ENCODE results near the gene OSTN. TPM values are rescaled to one million over a fixed set of nuclear protein-coding genes. Genes with fewer than 3 reads are reported as not detected.

The OSTN gene
- total RNA-seq, 1 donor from 2014 or later, result 0.14 TPM

DNA sequence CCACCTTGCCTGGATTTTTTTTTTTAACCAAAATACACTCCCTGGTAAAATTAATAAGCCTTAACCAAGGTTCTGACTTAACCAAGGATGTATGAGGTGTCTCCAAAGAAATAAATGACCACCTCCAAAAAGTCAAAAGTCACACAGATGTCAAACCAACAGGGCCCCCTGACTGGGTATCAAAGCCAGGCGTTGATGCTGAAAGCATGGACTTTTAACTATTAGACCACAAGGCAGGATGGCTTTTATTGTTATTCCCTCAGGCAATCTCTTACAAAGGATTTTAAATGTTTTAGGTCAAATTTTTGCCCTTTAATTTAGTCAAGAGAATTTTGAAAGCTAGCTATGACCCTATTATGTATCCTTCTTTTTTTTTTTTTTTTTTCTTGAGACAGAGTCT lies 60.4 kb downstream of the OSTN start:
- Mint-ChIP-seq H3K4me3 (ENCODE audit: low read depth) (no peak overlapping the region), H3K36me3 (ENCODE audit: insufficient read depth) (no peaks in the 10 kb centered on the region), H3K4me1 (ENCODE audit: low read depth) (no peaks in the 10 kb centered on the region), H3K27ac (no peak overlapping the region), H3K9me3 (ENCODE audit: low read depth) (no peaks in the 10 kb centered on the region), H3K27me3 (no peaks in the 10 kb centered on the region)
- DNase-seq (ENCODE audit: low spot score, unreplicated experiment), result no peak
- TF ChIP-seq, protein P1, sequence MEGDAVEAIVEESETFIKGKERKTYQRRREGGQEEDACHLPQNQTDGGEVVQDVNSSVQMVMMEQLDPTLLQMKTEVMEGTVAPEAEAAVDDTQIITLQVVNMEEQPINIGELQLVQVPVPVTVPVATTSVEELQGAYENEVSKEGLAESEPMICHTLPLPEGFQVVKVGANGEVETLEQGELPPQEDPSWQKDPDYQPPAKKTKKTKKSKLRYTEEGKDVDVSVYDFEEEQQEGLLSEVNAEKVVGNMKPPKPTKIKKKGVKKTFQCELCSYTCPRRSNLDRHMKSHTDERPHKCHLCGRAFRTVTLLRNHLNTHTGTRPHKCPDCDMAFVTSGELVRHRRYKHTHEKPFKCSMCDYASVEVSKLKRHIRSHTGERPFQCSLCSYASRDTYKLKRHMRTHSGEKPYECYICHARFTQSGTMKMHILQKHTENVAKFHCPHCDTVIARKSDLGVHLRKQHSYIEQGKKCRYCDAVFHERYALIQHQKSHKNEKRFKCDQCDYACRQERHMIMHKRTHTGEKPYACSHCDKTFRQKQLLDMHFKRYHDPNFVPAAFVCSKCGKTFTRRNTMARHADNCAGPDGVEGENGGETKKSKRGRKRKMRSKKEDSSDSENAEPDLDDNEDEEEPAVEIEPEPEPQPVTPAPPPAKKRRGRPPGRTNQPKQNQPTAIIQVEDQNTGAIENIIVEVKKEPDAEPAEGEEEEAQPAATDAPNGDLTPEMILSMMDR (IDR thresholded peaks at IDR 0.05; ENCODE audit: unreplicated experiment), result no peak

DNA sequence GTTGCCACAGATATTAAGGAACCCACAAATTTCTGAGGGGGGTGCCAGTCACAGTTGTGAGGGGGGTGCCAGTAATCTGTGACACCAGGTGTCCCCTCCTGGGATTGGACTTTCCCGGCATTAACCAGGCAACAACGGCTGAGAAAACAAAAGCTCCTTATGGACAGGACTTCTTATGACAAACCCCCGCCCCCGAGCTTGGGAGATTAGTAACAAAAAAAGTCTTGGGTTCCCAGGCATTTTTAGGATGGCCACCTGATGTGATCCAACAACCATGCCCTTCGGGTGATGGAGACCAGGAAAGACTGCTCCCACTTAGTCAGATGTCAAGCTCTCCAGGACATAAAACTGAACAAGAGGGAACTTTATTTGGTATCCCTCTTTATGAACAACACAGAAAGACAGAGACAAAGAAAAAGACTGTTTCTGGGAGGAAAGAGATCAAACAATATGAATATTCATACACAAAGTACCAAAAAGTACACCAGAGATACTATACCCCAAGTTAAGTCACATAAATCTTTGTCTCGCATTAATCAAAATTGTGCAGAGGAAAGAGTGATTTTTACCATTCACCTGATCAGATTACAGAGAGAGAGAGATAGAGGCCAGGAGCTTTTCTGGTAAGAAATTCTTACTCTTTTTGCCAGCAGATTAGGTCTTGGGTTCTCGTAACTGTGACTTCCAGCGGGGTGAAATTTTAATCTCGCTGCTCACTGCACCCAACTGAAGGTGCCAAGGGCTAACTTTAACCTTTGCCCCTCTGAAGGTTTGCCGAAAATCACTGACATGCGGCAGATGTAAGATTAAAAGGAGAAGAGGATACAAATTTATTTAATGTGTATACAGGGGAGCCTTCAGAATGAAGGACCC lies 61.6 kb downstream of the OSTN start:
- no peaks in the 10 kb centered on the region for H3K27me3 Mint-ChIP-seq
- TF ChIP-seq, protein P1 (IDR thresholded peaks at IDR 0.05; ENCODE audit: unreplicated experiment), result no peak
- H3K4me1 Mint-ChIP-seq (ENCODE audit: low read depth), result no peaks in the 10 kb centered on the region
- H3K9me3 Mint-ChIP-seq (ENCODE audit: low read depth), result no peaks in the 10 kb centered on the region
- no peak overlapping the region for H3K27ac Mint-ChIP-seq
- H3K36me3 Mint-ChIP-seq (ENCODE audit: insufficient read depth), result no peaks in the 10 kb centered on the region
- no peak overlapping the region for H3K4me3 Mint-ChIP-seq (ENCODE audit: low read depth)
- DNase-seq (ENCODE audit: low spot score, unreplicated experiment), result no peak

GRCh38 chr3:191261304-191261638 lies 62.2 kb downstream of the OSTN start:
- TF ChIP-seq, protein P1 (IDR thresholded peaks at IDR 0.05; ENCODE audit: unreplicated experiment), result no peak

DNA sequence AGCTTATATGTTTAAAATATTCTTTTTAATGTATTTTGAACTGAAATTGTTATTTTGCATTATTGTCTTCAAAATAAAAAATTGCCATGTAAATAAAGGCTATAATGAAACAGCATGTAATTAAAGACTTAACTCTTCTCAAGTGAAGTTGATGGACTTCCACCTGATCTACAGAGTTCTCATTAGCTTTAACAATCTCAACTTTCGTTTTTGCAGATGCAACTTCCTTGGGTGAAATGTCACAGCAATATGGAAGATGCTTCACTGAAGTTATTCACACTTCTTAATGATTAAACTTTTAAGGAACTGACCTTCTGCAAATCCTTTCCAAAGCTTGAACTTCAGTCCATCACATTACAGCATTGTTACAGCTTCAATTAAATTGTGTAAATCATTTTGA lies 63.6 kb downstream of the OSTN start:
- Mint-ChIP-seq H3K4me1 (ENCODE audit: low read depth) (no peaks in the 10 kb centered on the region), H3K27me3 (no peaks in the 10 kb centered on the region), H3K4me3 (ENCODE audit: low read depth) (no peak overlapping the region), H3K9me3 (ENCODE audit: low read depth) (no peaks in the 10 kb centered on the region), H3K36me3 (ENCODE audit: insufficient read depth) (no peaks in the 10 kb centered on the region), H3K27ac (no peak overlapping the region)
- DNase-seq (ENCODE audit: low spot score, unreplicated experiment), result no peak
- TF ChIP-seq, protein P1 (IDR thresholded peaks at IDR 0.05; ENCODE audit: unreplicated experiment), result no peak

More at GRCh38 chr3:191261304-191261638, 62.2 kb downstream of the OSTN start:
- Mint-ChIP-seq H3K4me3 (ENCODE audit: low read depth) (no peak overlapping the region), H3K9me3 (ENCODE audit: low read depth) (no peaks in the 10 kb centered on the region), H3K27ac (no peak overlapping the region), H3K27me3 (no peaks in the 10 kb centered on the region), H3K4me1 (ENCODE audit: low read depth) (no peaks in the 10 kb centered on the region), H3K36me3 (ENCODE audit: insufficient read depth) (no peaks in the 10 kb centered on the region)
- no peak for DNase-seq (ENCODE audit: low spot score, unreplicated experiment)

DNA sequence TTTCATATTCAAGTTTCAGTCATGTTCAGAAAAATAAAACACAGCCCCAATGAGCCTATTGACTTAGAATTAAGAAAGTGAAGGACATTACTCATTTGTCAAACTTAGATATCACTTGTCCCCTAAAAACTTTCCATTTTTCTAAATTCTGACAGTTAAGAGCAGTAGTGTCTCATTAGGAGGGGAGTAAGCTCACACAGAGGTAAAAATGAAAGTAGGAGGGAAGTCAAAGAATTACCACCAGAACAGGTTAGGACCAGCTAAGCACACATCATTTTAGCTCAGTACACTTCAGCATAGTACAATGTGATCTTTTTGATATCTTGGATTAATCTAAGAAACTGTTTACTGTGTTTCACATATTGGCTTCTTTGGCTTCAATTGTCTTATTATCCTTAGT lies 64.3 kb downstream of the OSTN start:
- no peaks in the 10 kb centered on the region for H3K4me1 Mint-ChIP-seq (ENCODE audit: low read depth)

More for the DNA sequence above, 64.3 kb downstream of the OSTN start:
- H3K36me3 Mint-ChIP-seq (ENCODE audit: insufficient read depth), result no peaks in the 10 kb centered on the region
- no peak overlapping the region for H3K4me3 Mint-ChIP-seq (ENCODE audit: low read depth)
- no peaks in the 10 kb centered on the region for H3K9me3 Mint-ChIP-seq (ENCODE audit: low read depth)
- DNase-seq (ENCODE audit: low spot score, unreplicated experiment), result no peak
- no peak overlapping the region for H3K27ac Mint-ChIP-seq
- TF ChIP-seq, protein P1 (IDR thresholded peaks at IDR 0.05; ENCODE audit: unreplicated experiment), result no peak
- H3K27me3 Mint-ChIP-seq, result no peaks in the 10 kb centered on the region
